ENCODE results near the gene FADS1.

GRCh38 chr11:61817471-61818202 is 834 bp upstream of the FADS1 start:
- TF ChIP-seq ZFP3 (CRISPR knock-in tag; IDR thresholded peaks at IDR 0.05) (no peak), PPARA (CRISPR knock-in tag; IDR thresholded peaks at IDR 0.05; ENCODE audit: borderline replicate concordance) (no peak), TOX (CRISPR knock-in tag; IDR thresholded peaks at IDR 0.05; ENCODE audit: borderline replicate concordance) (no peak)

Measured in SK-N-SH treated with all-trans-retinoic acid at 6 μM for 48 hours (cell line).